Colonic mucosa (tissue), 4 donors: ENCODE results near the gene ADARB2. TPM values are rescaled to one million over a fixed set of nuclear protein-coding genes. Genes with fewer than 3 reads are reported as not detected.

Experiments used
- DNase-seq: peaks from one replicate; pipeline ENCODE4 v3.0.0-alpha.2; 2020
- H3K27ac ChIP-seq: fragments of 200-600 bp; one replicate; pipeline ENCODE4 v1.8.0; 2021
- H3K27me3 ChIP-seq: fragments of 200-600 bp; one replicate; pipeline ENCODE4 v1.8.0; 2021
- H3K36me3 ChIP-seq: fragments of 200-600 bp; one replicate; pipeline ENCODE4 v1.8.0; 2021
- H3K4me1 ChIP-seq: fragments of 200-600 bp; one replicate; pipeline ENCODE4 v1.8.0; 2021; ENCODE audit warnings: mild to moderate bottlenecking
- H3K4me3 ChIP-seq: fragments of 200-600 bp; one replicate; pipeline ENCODE4 v1.8.0; 2021
- H3K9ac ChIP-seq, 2 donors: one replicate each; pipeline ENCODE4 v1.7.0; 2013; ENCODE audit warnings: control low read depth in 2 of 2, low read depth in 2 of 2, low read length in 2 of 2
- H3K9me3 ChIP-seq: fragments of 200-600 bp; one replicate; pipeline ENCODE4 v1.8.0; 2021
- intact Hi-C: fragments of 100-400 bp; cut with DNase I; formaldehyde crosslinking; loops from one replicate; pipeline ENCODE4 v1.14.1; 2022
- total RNA-seq, 2 donors: library from RNA; stranded (reverse); fragmentation: NEBNext Ultra II Directional in 1 of 2; extraction: Animal tissue kit (Norgen Biotek cat#: 25700) in 1 of 2; gene quantifications; one replicate each; pipeline ENCODE4 v1.2.1, GENCODE V29; 2021
- TF ChIP-seq, protein P1 (sequence below): fragments of 200-600 bp; IDR thresholded peaks from one replicate; pipeline ENCODE4 v1.8.0; 2022; ENCODE audit warnings: antibody characterized with exemption, mild to moderate bottlenecking
- donor health status: healthy.
- donor health status: DM: no; HTN: no; CAD: no.
- donor health status: DM: no; HTN: no; CAD: no.

Gene ADARB2
- total RNA-seq, 2 donors from 2014 or later, result 0.19 TPM; not detected in 1

DNA sequence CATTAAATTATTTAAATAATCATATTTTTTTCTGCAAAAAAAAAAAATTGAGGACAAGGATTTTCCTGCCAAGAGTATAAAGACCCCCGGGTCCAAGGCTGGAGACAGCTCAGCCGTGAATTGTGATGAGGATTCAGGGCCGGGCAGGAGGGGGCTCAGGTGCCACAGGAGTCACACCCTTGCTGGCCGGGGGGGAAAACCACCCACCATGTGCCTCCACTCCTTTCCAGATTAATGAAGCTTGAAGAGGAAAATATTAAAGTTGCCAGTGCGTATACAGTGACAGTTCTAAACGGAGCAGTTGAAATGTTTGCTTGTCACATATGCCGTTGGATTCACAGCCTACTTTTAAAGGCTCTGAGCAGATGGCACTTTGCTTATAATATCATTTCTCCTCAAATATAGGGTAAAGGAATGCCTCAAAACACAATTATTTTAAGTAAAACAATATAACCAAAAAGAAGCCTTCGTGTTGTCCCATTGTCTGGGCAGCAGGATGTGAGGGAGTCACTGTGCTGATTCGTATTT, 49.6 kb downstream of the ADARB2 start:
- TF ChIP-seq, protein P1, sequence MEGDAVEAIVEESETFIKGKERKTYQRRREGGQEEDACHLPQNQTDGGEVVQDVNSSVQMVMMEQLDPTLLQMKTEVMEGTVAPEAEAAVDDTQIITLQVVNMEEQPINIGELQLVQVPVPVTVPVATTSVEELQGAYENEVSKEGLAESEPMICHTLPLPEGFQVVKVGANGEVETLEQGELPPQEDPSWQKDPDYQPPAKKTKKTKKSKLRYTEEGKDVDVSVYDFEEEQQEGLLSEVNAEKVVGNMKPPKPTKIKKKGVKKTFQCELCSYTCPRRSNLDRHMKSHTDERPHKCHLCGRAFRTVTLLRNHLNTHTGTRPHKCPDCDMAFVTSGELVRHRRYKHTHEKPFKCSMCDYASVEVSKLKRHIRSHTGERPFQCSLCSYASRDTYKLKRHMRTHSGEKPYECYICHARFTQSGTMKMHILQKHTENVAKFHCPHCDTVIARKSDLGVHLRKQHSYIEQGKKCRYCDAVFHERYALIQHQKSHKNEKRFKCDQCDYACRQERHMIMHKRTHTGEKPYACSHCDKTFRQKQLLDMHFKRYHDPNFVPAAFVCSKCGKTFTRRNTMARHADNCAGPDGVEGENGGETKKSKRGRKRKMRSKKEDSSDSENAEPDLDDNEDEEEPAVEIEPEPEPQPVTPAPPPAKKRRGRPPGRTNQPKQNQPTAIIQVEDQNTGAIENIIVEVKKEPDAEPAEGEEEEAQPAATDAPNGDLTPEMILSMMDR, result no peak
- no peaks in the 10 kb centered on the region for H3K4me1 ChIP-seq
- no peaks in the 10 kb centered on the region for H3K36me3 ChIP-seq

DNA sequence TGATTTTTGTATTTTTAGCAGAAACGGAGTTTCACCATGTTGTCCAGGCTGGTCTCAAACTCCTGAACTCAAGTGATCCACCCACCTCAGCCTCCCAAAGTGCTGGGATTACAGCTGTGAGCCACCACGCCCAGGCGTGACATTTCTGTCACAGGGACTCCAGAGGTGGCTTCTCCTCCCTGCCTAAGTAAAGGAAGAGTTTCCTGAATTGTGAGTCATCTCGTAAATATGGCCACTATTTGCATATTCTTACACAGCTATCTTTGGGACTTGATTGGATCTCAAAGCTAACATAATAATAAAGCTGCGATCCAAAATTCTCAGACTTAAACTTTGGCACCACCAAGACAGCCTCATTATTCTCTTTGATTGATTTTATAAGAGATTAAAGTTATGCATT, 50.1 kb downstream of the ADARB2 start:
- no peak for DNase-seq
- Histone ChIP-seq H3K27ac (no peak overlapping the region), H3K4me3 (no peak overlapping the region), H3K27me3 (no peaks in the 10 kb centered on the region), H3K9ac (no peak overlapping the region), H3K4me1 (no peaks in the 10 kb centered on the region), H3K9me3 (no peaks in the 10 kb centered on the region), H3K36me3 (no peaks in the 10 kb centered on the region)
- intact Hi-C loops, result no loop called here
- TF ChIP-seq, protein P1, result no peak

More for the DNA sequence above, 49.6 kb downstream of the ADARB2 start:
- Histone ChIP-seq H3K9ac (no peak overlapping the region), H3K9me3 (no peaks in the 10 kb centered on the region), H3K27ac (no peak overlapping the region), H3K4me3 (no peak overlapping the region), H3K27me3 (no peaks in the 10 kb centered on the region)
- no peak for DNase-seq
- intact Hi-C loops, result no loop called here

DNA sequence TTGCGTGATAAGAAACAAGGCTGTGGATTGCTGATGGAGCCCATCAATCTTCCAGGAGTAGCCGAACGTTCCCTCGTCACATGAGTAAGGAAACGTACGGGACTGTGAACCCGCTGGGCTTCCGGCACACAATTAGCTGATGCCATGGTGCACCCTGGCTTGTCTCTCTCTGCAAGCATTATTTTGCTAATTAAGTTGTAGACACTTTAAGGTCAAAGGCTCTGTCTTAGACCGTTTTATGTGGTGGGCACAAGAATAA, 50.9 kb downstream of the ADARB2 start:
- Histone ChIP-seq H3K9ac (no peak overlapping the region), H3K27me3 (no peaks in the 10 kb centered on the region), H3K36me3 (no peaks in the 10 kb centered on the region), H3K4me1 (no peaks in the 10 kb centered on the region), H3K27ac (no peak overlapping the region), H3K4me3 (no peak overlapping the region), H3K9me3 (no peaks in the 10 kb centered on the region)
- DNase-seq, result no peak
- intact Hi-C loops, result no loop called here
- TF ChIP-seq, protein P1, result no peak

GRCh38 chr10:1685699-1686490, 51.4 kb downstream of the ADARB2 start:
- Histone ChIP-seq H3K4me1 (no peaks in the 10 kb centered on the region), H3K36me3 (no peaks in the 10 kb centered on the region), H3K27me3 (no peaks in the 10 kb centered on the region), H3K4me3 (no peak overlapping the region), H3K27ac (no peak overlapping the region), H3K9me3 (no peaks in the 10 kb centered on the region), H3K9ac (no peak overlapping the region)
- intact Hi-C loops, result no loop called here
- TF ChIP-seq, protein P1, result no peak
- no peak for DNase-seq

DNA sequence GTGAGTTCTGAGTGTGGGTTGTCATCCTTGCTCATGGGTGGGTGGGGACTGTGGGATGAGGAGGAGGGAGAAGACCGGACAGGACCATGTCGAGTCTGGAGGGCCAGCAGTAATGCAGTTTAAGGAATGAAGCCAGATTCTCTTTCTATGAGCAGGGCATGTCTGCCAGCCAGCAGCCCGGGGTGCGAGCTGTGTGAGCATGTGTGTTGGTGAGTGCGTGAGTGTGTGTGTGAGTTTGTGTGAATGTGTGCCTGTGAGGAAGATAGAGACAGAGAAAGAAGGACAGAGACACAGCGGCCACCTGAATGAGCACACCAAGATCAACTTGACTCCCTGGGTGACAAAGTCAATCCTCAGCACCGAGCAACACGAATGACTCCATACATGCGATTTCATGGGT, 52.3 kb downstream of the ADARB2 start:
- TF ChIP-seq, protein P1, result no peak
- Histone ChIP-seq H3K27me3 (no peaks in the 10 kb centered on the region), H3K36me3 (no peaks in the 10 kb centered on the region), H3K4me1 (no peaks in the 10 kb centered on the region), H3K4me3 (no peak overlapping the region), H3K9me3 (no peaks in the 10 kb centered on the region), H3K9ac (no peak overlapping the region), H3K27ac (no peak overlapping the region)
- intact Hi-C loops, result no loop called here
- no peak for DNase-seq
